Testis (tissue), 2 donors: ENCODE results near the gene RASIP1.

Source experiments
- POLR2A ChIP-seq: fragments of 450-650 bp; IDR thresholded peaks from one replicate; pipeline ENCODE4 v1.6.1; 2017; ENCODE audit warnings: antibody characterized with exemption, mild to moderate bottlenecking, moderate library complexity
- TF ChIP-seq, protein P1 (sequence below), 3 experiments: fragments of 450-650 bp in 2 of 3; fragments of 200-600 bp in 1 of 3; sonication (generic) in 1 of 3; IDR thresholded peaks; one replicate each; pipeline ENCODE4 v1.5.1; 2016 to 2019; ENCODE audit warnings: antibody characterized with exemption in 3 of 3, mild to moderate bottlenecking in 2 of 3, moderate library complexity in 1 of 3

DNA sequence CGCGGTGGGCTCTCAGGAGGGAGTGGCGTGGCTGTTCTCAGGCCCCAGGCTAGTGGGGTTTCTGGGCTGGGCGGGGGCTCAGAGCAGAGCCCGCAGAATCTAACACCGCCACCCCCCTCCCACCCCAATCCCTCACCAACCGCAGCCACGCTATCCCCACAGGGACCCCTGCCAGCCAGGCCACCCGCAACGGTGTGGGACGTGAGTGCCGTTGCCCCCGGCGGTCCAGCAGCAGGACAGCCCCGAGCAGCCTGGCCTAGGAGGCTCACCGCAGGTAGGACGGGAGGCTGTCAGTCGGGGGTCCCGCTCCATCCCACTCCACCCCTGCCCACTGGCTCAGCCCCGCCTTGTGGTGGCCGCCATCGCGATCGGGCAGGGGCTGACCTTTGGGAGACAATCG is 67.4 kb downstream of the RASIP1 start, which contains the start of gene NTN5:
- TF ChIP-seq, protein P1, sequence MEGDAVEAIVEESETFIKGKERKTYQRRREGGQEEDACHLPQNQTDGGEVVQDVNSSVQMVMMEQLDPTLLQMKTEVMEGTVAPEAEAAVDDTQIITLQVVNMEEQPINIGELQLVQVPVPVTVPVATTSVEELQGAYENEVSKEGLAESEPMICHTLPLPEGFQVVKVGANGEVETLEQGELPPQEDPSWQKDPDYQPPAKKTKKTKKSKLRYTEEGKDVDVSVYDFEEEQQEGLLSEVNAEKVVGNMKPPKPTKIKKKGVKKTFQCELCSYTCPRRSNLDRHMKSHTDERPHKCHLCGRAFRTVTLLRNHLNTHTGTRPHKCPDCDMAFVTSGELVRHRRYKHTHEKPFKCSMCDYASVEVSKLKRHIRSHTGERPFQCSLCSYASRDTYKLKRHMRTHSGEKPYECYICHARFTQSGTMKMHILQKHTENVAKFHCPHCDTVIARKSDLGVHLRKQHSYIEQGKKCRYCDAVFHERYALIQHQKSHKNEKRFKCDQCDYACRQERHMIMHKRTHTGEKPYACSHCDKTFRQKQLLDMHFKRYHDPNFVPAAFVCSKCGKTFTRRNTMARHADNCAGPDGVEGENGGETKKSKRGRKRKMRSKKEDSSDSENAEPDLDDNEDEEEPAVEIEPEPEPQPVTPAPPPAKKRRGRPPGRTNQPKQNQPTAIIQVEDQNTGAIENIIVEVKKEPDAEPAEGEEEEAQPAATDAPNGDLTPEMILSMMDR (IDR thresholded peaks at IDR 0.05) = no peak
- no peak for TF ChIP-seq POLR2A
